HG03039 (cell line): Measurements from ENCODE around the gene LHB.
"Not testable (repeated sequence)": the region's sequence is repeated elsewhere in the genome, so short reads cannot be mapped to it uniquely, and the experiment has no call there.

Experiments
- ATAC-seq: cut with Tn5 transposase; IDR thresholded peaks from one replicate; pipeline ENCODE4 v1.9.1; 2021; ENCODE audit warnings: mild to moderate bottlenecking, moderate library complexity; ENCODE audit not compliant: unreplicated experiment

The LHB gene

DNA sequence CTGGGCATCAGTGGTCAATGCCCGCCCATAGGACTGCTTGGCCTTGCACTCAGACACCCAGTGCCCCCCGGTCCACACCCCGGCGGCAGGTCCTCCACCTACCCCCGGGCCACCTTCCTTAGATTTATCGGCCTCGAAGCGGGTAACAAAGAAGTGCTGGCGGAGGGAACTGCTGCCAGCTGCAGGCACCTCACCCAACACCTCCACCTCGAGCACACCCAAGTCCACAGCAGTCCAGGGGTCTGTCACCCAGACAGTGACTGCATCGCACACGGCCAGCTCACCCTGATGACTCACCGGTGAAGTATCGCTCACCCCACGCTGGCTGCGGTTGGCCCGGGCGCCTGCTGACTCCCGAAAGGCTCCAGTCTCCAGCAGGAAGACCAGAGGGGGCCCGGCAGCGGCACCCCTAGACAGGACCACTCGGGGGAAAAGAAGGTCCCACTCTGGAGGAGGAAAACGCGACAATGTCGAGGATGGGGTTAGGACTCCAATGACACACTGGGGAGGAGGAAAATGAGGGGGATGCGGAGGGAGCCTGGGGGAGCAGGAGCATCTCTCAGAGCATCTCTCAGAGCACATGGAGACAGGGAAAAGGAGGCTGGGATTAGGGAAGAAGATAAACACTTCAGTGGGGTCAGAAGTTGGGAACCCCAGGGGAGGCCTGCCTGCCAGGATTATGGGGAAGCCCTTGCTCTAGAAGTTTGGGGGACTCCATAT, 21.8 kb upstream of the LHB start:
- not testable (repeated sequence) for ATAC-seq

DNA sequence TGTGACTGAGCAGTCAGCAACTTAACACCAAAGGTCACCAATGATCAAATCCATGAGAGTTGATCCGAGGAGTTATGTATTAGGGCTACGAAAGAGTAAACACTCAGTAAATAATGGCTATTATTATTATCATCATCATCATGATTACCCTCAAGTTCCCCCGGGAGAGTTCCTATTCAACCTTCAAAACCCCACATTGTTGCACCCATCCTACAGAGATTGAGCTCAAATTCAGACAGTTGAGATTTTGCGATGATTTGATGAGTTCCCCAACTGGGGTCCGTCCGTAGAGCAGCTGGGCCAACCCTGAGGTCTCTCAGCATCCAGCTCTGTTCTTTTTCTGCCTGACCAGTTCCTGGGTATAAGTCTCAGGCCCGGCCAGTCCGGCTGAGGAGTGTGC, 21.2 kb upstream of the LHB start:
- ATAC-seq: not testable (repeated sequence)

DNA sequence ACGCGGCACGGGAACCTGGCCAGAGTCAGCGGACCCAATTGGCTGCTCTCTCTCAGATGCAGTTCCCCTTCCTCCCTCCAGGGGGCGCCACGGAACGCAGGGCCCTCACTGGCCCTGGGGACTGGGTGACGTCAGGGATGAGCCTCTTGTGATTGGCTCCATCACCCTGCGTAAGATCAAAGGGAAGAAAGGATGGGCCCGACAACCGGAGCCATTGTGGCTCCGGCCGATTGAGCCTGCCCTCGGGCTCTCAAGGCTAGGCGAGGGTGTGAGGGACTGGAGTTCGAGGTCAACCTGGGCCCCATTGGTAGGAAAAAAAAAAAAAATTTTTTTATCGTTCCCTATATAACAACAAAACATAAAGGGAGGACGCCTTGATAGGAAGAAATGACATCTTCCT, 19.9 kb upstream of the LHB start, which contains the start of gene CGB1:
Gene CGB1, minus strand, starts transcription at position 81 of the 400 bp plus-strand sequence. CDS start 184 bp downstream, outside the sequence.
- ATAC-seq: not testable (repeated sequence)

DNA sequence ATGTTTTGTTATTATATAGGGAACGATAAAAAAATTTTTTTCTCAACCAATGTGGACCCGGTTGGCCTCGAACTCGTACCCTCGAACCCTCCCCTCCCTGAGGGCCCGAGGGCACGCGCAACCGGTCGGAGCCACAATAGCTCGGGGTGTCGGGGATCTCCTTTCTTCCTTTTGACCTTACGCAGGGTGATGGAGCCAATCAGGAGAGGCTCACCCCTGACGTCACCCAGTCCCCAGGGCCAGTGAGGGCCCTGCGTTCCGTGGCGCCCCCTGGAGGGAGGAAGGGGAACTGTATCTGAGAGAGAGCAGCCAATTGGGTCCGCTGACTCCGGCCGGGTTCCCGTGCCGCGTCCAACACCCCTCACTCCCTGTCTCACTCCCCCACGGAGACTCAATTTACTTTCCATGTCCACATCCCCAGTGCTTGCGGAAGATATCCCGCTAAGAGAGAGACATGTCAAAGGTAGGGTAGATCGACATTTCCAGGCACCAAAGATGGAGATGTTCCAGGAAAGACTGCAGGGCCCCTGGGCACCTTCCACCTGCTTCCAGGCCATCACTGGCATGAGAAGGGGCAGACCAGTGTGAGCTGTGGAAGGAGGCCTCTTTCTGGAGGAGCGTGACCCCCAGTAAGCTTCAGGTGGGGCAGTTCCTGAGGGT, 14.9 kb upstream of the LHB start, which contains the start of gene CGB2:
Gene CGB2, plus strand, starts transcription at position 249 of the 660 bp plus-strand sequence. Its CDS starts 206 bp downstream, at position 455.
- ATAC-seq: not testable (repeated sequence)

DNA sequence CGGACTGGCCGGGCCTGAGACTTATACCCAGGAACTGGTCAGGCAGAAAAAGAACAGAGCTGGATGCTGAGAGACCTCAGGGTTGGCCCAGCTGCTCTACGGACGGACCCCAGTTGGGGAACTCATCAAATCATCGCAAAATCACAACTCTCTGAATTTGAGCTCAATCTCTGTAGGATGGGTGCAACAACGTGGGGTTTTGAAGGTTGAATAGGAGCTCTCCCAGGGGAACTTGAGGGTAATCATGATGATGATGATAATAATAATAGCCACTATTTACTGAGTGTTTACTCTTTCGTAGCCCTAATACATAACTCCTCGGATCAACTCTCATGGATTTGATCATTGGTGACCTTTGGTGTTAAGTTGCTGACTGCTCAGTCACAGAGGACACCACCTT, 13.4 kb upstream of the LHB start:
- not testable (repeated sequence) for ATAC-seq

DNA sequence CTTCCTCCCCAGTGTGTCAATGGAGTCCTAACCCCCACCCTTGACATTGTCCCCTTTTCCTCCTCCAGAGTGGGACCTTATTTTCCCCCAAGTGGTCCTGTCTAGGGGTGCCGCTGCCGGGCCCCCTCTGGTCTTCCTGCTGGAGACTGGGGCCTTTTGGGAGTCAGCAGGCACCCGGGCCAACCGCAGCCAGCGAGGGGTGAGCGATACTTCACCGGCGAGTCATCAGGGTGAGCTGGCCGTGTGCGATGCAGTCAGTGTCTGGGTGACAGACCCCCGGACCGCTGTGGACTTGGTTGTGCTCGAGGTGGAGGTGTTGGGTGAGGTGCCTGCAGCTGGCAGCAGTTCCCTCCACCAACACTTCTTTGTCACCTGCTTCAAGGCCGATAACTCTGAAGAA, 12.9 kb upstream of the LHB start:
- ATAC-seq: not testable (repeated sequence)

DNA sequence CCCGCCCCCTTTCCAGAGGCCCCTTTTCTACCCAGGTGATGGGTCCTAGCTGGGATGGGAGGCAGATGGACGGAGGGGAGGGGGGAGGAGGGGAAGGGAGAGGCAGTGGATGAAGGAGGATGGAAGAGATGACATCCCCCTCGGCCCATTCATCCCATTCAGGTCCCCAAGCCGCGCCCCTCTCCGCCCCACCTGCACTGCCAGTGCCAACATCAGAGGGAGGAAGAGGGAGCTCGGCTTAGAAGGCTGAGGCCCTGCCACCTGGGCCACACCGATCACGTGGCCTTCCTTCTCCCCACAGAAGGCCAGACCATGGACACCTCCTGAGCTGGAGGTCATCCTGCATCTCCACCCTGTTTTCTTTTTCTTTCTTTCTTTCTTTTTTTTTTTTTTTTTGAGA, 11.8 kb upstream of the LHB start:
- not testable (repeated sequence) for ATAC-seq

DNA sequence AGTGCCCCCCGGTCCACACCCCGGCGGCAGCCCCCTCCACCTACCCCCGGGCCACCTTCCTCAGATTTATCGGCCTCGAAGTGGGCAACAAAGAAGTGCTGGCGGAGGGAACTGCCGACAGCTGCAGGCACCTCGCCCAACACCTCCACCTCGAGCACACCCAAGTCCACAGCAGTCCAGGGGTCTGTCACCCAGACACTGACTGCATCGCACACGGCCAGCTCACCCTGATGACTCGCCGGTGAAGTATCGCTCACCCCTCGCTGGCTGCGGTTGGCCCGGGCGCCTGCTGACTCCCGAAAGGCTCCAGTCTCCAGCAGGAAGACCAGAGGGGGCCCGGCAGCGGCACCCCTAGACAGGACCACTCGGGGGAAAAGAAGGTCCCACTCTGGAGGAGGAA, 8.7 kb upstream of the LHB start:
- not testable (repeated sequence) for ATAC-seq

DNA sequence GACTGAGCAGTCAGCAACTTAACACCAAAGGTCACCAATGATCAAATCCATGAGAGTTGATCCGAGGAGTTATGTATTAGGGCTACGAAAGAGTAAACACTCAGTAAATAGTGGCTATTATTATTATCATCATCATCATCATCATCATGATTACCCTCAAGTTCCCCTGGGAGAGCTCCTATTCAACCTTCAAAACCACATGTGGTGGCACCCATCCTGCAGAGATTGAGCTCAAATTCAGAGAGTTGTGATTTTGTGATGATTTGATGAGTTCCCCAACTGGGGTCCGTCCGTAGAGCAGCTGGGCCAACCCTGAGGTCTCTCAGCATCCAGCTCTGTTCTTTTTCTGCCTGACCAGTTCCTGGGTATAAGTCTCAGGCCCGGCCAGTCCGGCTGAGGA, 8.2 kb upstream of the LHB start:
- ATAC-seq: not testable (repeated sequence)

DNA sequence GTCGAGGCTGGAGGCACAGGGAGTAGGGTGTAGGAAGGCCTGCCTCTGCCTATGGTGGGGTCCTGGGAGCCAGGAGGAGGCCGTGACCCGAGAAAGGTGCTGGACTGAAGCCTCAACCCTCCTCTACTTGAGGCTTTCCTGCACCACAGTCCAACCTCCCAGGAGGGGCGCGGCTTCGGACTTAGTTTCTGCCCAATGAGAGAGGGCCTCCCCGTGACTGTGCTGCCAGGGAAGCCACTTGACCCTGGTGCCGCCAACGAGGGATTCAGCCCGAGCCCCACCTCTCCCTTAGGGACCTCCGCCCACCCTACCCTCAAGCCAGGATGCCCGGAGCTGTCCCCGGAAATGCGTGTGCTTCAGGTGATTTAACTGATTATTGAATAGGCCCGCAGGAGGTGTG, 7.3 kb upstream of the LHB start, which contains the start of gene CGB3:
Gene CGB3, minus strand, starts transcription at position 101 of the 400 bp plus-strand sequence. CDS start 362 bp downstream, outside the sequence.
- not testable (repeated sequence) for ATAC-seq

DNA sequence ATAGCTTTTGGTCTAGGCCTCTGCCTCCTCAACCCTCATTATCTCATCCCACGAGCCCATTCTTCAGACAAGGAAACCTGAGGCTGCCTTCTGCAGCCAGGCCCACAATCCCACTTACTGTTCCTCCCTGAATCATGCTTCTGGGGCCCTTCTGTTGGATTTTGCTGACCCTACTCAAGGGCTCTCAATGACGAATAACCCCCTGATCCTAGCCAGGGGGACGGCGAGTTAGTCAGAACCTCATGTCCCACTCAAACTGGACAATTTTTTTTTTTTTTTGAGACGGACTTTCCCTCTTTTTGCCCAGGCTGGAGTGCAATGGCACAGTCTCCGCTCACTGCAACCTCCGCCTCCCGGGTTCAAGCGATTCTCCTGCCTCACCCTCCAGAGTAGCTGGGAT, 5.2 kb upstream of the LHB start:
- no peak for ATAC-seq

DNA sequence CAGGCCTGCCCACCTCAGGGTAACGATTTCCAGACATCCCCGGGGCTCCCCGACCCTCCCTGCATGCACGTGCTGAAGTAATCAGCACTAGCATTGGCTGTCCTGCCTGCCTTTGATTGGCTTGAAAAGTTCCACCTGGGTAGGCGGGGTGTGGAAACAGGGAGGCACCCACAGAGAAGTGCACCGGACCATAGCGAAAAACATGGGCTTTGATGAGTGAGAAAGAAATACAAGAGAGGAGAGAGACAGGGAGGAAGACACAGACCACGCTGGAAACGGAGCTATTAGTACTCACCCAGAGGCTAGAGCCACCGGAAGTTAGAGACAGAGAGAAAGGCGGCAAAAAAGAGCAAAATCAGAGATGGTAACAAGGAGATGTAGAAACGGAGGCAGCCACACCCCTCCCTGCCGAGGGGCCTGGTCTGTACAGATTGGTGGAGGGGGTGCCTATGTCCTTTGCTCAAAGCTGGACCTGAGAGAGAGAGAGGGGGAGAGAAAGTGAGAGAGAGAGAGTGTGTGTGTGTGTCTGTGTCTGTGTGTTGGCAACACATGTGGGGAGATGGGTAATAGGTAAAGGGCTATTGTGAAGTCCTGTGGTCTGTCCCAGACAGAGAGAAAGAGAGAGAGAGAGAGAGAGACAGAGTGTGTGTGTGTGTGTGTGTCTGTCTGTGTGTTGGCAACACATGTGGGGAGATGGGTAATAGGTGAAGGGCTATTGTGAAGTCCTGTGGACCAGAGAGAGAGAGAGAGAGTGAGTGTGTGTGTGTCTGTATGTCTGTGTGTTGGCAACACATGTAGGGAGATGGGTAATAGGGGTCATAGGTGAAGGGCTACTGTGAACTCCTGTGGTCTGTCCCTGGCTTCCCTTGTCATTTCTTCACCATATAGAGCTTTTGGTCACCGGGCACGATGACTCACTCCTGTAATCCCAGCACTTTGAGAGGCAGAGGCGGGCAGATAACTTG, 4.3 kb upstream of the LHB start:
- ATAC-seq: no peak

DNA sequence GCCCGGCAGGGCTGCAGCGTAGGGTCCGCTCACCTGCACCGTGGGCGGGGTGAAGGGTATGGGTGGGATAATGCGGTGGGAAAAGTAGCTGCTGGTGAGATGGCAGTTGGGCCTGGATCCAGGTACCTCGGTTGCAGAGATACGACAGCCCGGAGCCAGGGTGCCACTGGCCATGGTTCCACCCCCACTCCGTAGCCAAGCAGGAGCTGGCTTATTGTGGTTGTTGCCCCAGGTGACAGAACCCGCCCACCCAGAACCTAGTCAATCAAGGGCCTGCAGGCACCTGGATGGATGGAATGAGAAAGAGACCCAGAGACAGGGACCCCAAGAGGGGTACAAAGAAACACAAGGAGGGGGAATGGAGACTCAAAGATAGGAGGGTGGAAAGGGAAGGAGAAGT, 3.5 kb upstream of the LHB start:
- ATAC-seq: no peak

DNA sequence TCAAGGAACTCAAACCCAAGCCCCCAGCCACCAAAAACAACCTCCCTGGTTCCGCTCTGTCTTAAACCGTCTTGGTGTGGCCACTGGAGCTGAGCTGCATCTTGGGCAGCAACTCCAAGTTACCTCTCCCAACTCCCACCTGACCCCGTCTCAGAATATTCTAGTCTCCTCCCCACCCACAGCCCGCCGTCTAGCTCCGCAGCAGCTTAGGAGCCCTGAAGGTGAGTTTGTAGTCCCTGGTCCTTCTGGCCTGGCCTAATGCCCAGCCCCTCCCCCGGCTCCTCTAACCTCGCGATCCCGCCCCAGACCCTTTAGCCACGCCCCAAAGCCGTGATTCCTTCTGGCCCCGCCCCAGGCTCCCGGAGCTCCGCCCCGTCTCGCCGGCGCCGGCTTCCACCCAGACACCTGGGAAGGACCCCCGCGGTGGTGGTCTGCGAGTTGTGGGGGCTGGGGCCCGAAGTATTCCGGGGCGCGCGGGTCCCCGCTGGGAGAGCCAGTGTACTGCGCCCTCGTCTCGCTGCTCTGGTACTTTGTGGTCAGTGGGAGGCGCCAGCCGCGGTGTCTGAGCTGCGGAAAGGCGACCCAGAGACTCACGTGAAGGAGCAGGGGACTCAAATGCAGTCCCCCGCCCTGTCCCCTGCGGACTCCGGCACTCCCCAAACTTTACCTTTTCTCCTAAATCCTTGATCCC, 2.5 kb upstream of the LHB start:
- no peak for ATAC-seq

DNA sequence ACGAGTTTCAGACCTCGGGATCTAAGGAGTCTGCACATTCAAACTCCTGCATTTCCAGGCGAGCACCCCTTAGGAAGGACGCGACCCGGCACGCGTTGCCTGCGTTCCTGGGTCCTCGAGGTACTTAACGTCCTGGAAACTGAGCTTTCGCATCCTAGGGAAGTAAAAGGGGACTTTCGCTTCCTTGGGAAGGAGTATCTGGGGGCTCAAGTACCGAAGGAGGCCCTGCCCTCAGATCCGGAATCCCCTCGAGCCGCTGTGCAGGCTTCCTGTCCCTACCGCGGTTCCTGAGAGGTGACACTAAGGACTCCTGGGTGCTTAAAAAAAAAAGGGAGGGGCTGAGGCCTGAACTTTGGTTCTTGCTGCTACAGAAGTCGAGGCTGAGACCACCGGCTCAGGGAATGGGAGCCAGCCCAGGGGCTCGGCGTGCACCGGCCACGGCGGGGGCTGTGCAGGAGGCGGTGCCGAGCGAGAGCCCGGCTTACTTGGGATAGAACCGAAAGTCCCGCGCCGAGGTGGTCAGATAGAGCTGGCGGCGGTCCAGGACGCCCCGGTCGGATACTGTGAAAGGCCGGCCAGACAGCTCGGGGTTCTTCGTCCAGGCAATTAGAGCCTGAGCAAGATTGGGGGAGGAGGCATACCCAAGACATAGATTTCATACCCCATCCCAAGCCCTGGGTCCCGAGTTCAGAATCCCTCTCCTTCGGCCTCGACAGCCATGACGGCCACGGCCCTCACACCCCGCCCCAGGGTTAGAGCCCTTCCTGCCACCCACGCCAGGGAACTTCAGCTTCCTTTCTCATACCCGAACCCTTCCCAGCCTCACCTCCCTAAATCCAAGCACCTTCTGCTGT, 1.7 kb upstream of the LHB start:
- not testable (repeated sequence) for ATAC-seq

DNA sequence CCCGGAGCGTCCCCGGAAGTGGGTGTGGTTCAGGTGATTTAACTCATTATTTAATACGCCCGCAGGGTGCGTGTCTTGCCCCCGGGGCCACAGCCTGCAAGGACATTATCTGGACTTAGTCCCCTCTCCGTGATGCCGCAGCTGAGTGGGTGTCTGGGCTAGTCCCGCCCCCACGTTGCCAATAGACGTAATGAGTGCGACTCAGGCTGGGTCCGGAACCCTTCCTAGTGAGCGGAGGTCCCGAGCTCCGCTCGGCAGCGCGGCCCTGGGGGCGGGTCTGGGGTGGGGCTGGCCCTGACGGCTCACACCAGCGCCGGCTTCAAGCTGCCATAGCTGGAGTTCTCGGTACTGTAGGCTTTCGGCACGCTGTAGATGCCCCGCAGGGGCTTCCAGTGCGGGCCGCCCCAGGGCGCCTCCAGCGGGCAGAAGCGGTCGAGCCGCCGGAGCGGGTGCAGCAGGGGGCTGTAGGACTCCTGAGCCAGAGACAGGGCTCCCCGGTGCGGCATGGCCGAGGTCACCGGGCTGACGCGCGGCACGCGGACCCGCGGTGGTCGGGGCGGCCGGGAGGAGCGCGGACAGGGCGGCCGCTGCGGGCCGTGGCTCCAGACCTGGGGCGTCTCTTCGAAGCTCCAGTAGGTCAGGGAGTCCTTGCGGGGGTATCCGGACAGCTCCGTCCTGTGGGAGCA, 918 bp upstream of the LHB start:
- no peak for ATAC-seq

DNA sequence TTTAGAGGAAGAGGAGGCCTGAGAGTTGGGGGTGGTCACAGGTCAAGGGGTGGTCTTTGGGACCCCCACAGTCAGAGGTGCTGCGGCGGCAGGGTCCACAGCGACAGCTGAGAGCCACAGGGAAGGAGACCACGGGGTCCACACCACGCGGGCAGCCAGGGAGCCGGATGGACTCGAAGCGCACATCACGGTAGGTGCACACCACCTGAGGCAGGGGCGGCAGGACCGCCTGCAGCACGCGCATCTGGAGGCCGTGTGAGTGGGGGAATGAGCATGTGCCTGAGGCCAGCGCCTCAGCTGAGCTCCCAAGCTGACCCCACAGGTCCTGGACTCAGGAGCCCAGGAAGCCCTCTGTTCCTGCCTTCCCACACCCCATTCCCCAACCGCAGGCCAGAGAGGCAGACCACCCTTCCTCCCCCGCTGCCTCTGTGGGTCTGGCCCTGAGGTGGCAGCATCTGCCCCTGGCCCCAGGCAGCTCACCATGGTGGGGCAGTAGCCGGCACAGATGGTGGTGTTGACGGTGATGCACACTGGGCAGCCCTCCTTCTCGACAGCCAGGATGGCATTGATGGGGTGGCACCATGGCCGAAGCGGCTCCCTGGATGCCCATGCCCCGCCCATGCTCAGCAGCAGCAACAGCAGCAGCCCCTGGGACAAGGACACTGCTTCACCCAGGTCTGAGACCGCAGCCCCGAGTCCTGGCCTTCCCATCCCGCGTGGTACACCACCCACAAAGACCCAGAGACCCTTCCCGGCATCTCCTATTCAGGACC, 638 bp downstream of the LHB start:
- ATAC-seq: no peak

DNA sequence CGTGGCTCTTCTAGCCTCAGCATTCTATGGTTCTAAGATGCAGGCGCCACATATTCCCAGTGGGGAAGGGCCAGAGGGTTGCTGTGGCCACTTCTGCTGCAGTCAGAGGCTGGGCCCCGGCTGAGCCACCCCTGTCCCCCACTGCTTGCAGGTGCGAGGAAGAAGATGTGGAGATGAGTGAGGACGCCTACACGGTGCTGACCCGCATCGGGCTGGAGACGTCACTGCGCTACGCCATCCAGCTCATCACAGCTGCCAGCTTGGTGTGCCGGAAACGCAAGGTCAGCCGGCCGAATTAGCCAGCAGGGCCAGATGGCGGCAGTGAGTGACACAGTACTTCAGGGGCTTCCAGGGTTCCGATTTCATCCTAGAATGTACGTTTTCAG, 2.0 kb downstream of the LHB start:
- ATAC-seq: no peak
